Adrenal gland (tissue), 5 donors: ENCODE data around the gene TP53I11.
A peak's percentile ranks its signal among the peaks of the same experiment; 100 is the strongest.

ENCODE experiments used
- CTCF ChIP-seq, 6 experiments: fragments of 450-650 bp in 4 of 6; fragments of 200-600 bp in 2 of 6; sonication (generic) in 1 of 6; IDR thresholded peaks; 1 replicate in 5 of 6; 2 replicates in 1 of 6; pipeline versions ENCODE4 v1.5.1 to v1.8.0; 2016 to 2021; ENCODE audit warnings: antibody characterized with exemption in 6 of 6, mild to moderate bottlenecking in 2 of 6, moderate library complexity in 1 of 6
- POLR2A ChIP-seq, 2 donors: fragments of 450-650 bp; IDR thresholded peaks; one replicate each; pipeline ENCODE4 v1.6.1; 2017; ENCODE audit warnings: antibody characterized with exemption in 2 of 2, mild to moderate bottlenecking in 2 of 2, moderate library complexity in 1 of 2
- donor health status: DM: no; HTN: no; CAD: no.

DNA sequence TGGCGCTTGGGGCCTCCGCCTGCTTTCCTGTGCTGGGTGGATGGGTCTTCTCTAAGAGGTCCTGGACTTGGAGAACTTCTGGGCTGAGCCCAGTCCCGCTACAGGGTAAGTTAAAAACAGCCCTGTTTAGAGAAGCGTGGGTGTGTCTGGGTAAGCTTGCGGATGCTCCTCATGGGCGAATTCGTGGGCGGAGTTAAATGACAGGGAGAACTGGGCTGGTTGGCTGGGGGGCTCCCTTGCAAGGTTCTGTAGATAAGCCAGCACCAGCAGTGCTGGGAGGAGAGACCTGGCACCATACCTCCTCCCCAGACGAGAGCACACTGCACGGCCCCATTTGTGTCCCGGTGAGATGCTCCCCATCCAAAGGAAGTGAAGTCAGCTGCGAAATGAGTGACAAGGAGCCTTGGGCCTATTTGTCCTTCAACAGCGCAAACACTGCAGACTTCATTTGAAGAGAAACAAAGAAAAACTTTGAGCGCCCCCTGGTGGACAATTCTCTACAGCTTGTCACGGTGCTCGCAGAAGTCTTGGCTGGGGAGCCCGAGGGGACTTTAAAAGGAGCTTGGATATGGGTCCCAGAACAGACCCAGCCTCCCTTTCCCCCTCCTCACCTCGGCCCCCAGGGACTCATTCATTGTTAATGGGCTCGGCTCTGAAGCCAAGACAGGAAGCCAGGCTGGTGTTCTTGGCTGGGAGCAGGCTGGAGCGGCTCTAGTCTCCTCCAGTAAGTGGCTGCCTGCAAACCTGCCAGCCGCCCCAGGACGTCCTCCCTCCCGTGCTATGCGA, 39.5 kb downstream of the TP53I11 start:
- TF ChIP-seq POLR2A (IDR thresholded peaks at IDR 0.05) (no peak), CTCF (IDR thresholded peaks at IDR 0.05) (peak; percentile 78 to 94 (median 86))
